Stimulated activated CD4-positive, alpha-beta T cell treated with anti-CD3 and anti-CD28 coated beads, Interleukin-4, amount 100 ng/mL, for 48 hours (primary cell): Measurements from ENCODE around the gene MAP3K20.
A peak's percentile ranks its signal among the peaks of the same experiment; 100 is the strongest.
"Not testable (repeated sequence)": the region's sequence is repeated elsewhere in the genome, so short reads cannot be mapped to it uniquely, and the experiment has no call there.

Experiments
- DNase-seq, 2 donors: peaks; one replicate each; pipeline ENCODE4 v3.0.0-alpha.2; 2020; ENCODE audit warnings: low read depth in 2 of 2

Gene MAP3K20

GRCh38 chr2:173075781-173076580 is at the start of gene MAP3K20:
TSS of gene MAP3K20 (plus strand) at chr2:173075846. CDS start at chr2:173091032, 15,186 bp downstream.
- DNase-seq = peak; percentile 22 to 37

- DNase-seq = no peak
Measured at GRCh38 chr2:173026479-173026878, 49.2 kb upstream of the MAP3K20 start.

GRCh38 chr2:173027181-173028128 is 48.2 kb upstream of the MAP3K20 start:
- peak; percentile 68 to 70 for DNase-seq

- DNase-seq = no peak
Measured at GRCh38 chr2:173028141-173028540, 47.5 kb upstream of the MAP3K20 start.

GRCh38 chr2:173028671-173029070 is 47.0 kb upstream of the MAP3K20 start:
- no peak for DNase-seq

- no peak for DNase-seq
Measured at GRCh38 chr2:173030561-173031490, 44.8 kb upstream of the MAP3K20 start.

- DNase-seq = no peak
Measured at GRCh38 chr2:173032032-173032431, 43.6 kb upstream of the MAP3K20 start.

- DNase-seq = no peak
Measured at GRCh38 chr2:173033084-173033483, 42.6 kb upstream of the MAP3K20 start.

GRCh38 chr2:173034143-173034542 is 41.5 kb upstream of the MAP3K20 start:
- DNase-seq = no peak

- DNase-seq = no peak
Measured at GRCh38 chr2:173037245-173038120, 38.2 kb upstream of the MAP3K20 start.

GRCh38 chr2:173038257-173038656 is 37.4 kb upstream of the MAP3K20 start:
- DNase-seq = not testable (repeated sequence)

- DNase-seq = no peak
Measured at GRCh38 chr2:173040729-173041128, 34.9 kb upstream of the MAP3K20 start.

GRCh38 chr2:173043476-173043875 is 32.2 kb upstream of the MAP3K20 start:
- no peak for DNase-seq

GRCh38 chr2:173043897-173044519 is 31.6 kb upstream of the MAP3K20 start:
- no peak for DNase-seq

GRCh38 chr2:173044686-173045085 is 31.0 kb upstream of the MAP3K20 start:
- no peak for DNase-seq

- no peak for DNase-seq
Measured at GRCh38 chr2:173045181-173045580, 30.5 kb upstream of the MAP3K20 start.

- DNase-seq = no peak
Measured at GRCh38 chr2:173048522-173048896, 27.1 kb upstream of the MAP3K20 start.

- DNase-seq = peak; percentile 30 to 36
Measured at GRCh38 chr2:173048897-173049661, 26.6 kb upstream of the MAP3K20 start.

GRCh38 chr2:173049831-173050230 is 25.8 kb upstream of the MAP3K20 start:
- no peak for DNase-seq
